Fibroblast of gingiva (primary cell): Measurements from ENCODE around the gene FYTTD1.

Experiments
- DNase-seq: peaks from one replicate; pipeline ENCODE4 v3.0.0-alpha.2; 2011; ENCODE audit warnings: low read depth

Gene FYTTD1

GRCh38 chr3:197833930-197834715, 84.4 kb downstream of the FYTTD1 start:
- DNase-seq: no peak

GRCh38 chr3:197835509-197835908, 85.8 kb downstream of the FYTTD1 start:
- no peak for DNase-seq

- DNase-seq: no peak
Observed at GRCh38 chr3:197836244-197836643, 86.6 kb downstream of the FYTTD1 start.
